Transverse colon (tissue), 4 donors: ENCODE data around the gene RASSF3. TPM values are rescaled to one million over a fixed set of nuclear protein-coding genes. Genes with fewer than 3 reads are reported as not detected.
A peak's percentile ranks its signal among the peaks of the same experiment; 100 is the strongest.

ENCODE experiments used
- DNase-seq: peaks from one replicate; pipeline ENCODE4 v3.0.0-alpha.2; 2019
- H3K27ac ChIP-seq, 4 donors: fragments of 200-600 bp; sonication (generic); 2 replicates each; pipeline ENCODE4 v1.5.1; 2016 to 2018; ENCODE audit warnings: inconsistent platforms in 4 of 4
- H3K27me3 ChIP-seq: fragments of 200-600 bp; sonication (generic); 2 replicates; pipeline ENCODE4 v1.5.1; 2017; ENCODE audit warnings: inconsistent platforms
- H3K36me3 ChIP-seq, 4 donors: fragments of 200-600 bp; sonication (generic); 2 replicates each; pipeline ENCODE4 v1.5.1; 2017 to 2019; ENCODE audit warnings: inconsistent platforms in 4 of 4
- H3K4me1 ChIP-seq, 4 donors: fragments of 200-600 bp; sonication (generic); 2 replicates each; pipeline ENCODE4 v1.5.1; 2017 to 2020; ENCODE audit warnings: inconsistent platforms in 4 of 4
- H3K4me3 ChIP-seq, 4 donors: fragments of 200-600 bp; sonication (generic); 1 replicate in 1 of 4; 2 replicates in 3 of 4; pipeline versions ENCODE4 v1.5.1 to v1.6.1; 2017 to 2019; ENCODE audit warnings: inconsistent platforms in 4 of 4
- H3K9me3 ChIP-seq, 2 donors: fragments of 200-600 bp; sonication (generic); 2 replicates each; pipeline ENCODE4 v1.5.1; 2017 to 2019; ENCODE audit warnings: inconsistent platforms in 2 of 2
- CTCF ChIP-seq, 5 experiments: fragments of 200-600 bp in 3 of 5; fragments of 450-650 bp in 2 of 5; sonication (generic) in 3 of 5; IDR thresholded peaks; 1 replicate in 2 of 5; 2 replicates in 3 of 5; pipeline ENCODE4 v1.5.1; 2016 to 2017; ENCODE audit warnings: antibody characterized with exemption in 5 of 5, inconsistent platforms in 3 of 5, mild to moderate bottlenecking in 2 of 5, moderate library complexity in 1 of 5
- EP300 ChIP-seq: sonication (generic); formaldehyde crosslinking; IDR thresholded peaks from one replicate; pipeline ENCODE4 v1.6.1; 2017; ENCODE audit warnings: antibody characterized with exemption, low read depth
- POLR2A ChIP-seq: fragments of 450-650 bp; IDR thresholded peaks from one replicate; pipeline ENCODE4 v1.6.1; 2016; ENCODE audit warnings: antibody characterized with exemption, mild to moderate bottlenecking, moderate library complexity
- POLR2AphosphoS5 ChIP-seq, 3 donors: sonication (generic); formaldehyde crosslinking; IDR thresholded peaks; one replicate each; pipeline ENCODE4 v1.6.1; 2016; ENCODE audit warnings: antibody characterized with exemption in 3 of 3
- WGBS, 2 donors: methylation state at CpG; one replicate each; pipeline ENCODE4 v1.1.5; 2018; ENCODE audit warnings: low coverage in 1 of 2; 5-methylcytosine and 5-hydroxymethylcytosine counted together
- in situ Hi-C, 4 donors: fragments of 200-750 bp; cut with MboI; loops; one replicate each; pipeline versions ENCODE4 v1.15.0 to v1.15.1; 2017; ENCODE audit warnings: low sequenced_read_pairs in 3 of 4, low pct_ligation_motif_present in 1 of 4, low pct_unique_long_range_greater_than_20kb in 1 of 4
- intact Hi-C: fragments of 100-400 bp; cut with DNase I; formaldehyde crosslinking; loops from one replicate; pipeline ENCODE4 v1.15.1; 2023; ENCODE audit warnings: low total_unique reads
- total RNA-seq, 4 donors: library from RNA; depleted of rRNA; stranded (reverse); fragments of >200 nt; gene quantifications; one replicate each; pipeline ENCODE4 v1.1.0, GENCODE V29; 2016

The RASSF3 gene
- total RNA-seq, 4 donors from 2014 or later, result 41.6 to 83.2 (median 62.5) TPM

DNA sequence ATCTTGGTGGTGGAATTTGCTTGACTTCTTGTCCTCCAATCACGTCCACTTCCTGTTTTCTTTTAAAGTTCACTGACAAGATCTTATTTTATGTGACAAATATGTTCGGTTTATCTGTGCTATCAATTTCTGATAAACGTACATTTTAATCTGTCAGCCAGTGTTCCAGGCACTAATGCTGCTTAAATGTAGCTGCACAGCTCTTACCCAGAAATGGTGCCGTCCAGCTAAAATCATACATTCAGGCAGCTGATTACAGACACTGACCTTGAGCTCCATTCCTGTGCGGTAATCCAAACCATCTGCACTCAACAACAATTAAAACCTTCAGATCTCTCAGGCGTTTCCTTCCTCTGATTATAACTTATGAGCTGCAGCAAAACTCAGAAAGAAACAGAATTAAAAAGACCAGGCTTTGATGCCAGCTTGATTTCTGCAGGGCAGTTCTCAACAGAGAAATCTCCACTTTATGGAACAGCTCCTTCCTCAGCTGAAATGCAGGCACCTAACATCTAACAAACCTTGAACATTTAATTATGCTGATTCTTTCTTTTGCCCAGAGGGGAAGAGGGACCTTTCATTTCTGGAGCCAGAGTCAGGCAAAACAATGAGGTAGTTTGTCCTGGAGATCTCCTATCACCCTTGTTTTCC, 26.4 kb upstream of the RASSF3 start:
- no peaks in the 10 kb centered on the region for H3K9me3 ChIP-seq
- peak overlapping the region in 1 of 4 donors; percentile 16 for H3K27ac ChIP-seq
- intact Hi-C loops (no loop called here), in situ Hi-C loops (no loop called here)
- TF ChIP-seq EP300 (no peak), CTCF (IDR thresholded peaks at IDR 0.05) (no peak)
- no peaks in the 10 kb centered on the region for H3K36me3 ChIP-seq
- no peak for DNase-seq
- H3K4me1 ChIP-seq, result peaks cover 0 to 3% (median 0%) of the 10 kb centered on the region in 4 donors
- H3K27me3 ChIP-seq, result no peaks in the 10 kb centered on the region
- H3K4me3 ChIP-seq, result peak overlapping the region in 1 of 4 donors; percentile 3
- 21 to 35% methylated on average over 4 to 6 of the region's 6 CpGs for WGBS, 2 donors

- H3K4me1 ChIP-seq, result peaks cover 0 to 3% (median 0%) of the 10 kb centered on the region in 4 donors
- 92 to 100% methylated on average over 1 to 5 of the region's 5 CpGs for WGBS, 2 donors
- no peak for DNase-seq
- TF ChIP-seq POLR2A, result no peak
- no peak for TF ChIP-seq POLR2AphosphoS5 (IDR thresholded peaks at IDR 0.05)
- no peak for TF ChIP-seq CTCF (IDR thresholded peaks at IDR 0.05)
- TF ChIP-seq EP300, result no peak
- in situ Hi-C loops, result no loop called here
- intact Hi-C loops, result no loop called here
- H3K36me3 ChIP-seq, result no peaks in the 10 kb centered on the region
- no peak overlapping the region for H3K4me3 ChIP-seq
- H3K27ac ChIP-seq, result no peak overlapping the region
- no peaks in the 10 kb centered on the region for H3K9me3 ChIP-seq
- no peaks in the 10 kb centered on the region for H3K27me3 ChIP-seq
Measured at GRCh38 chr12:64585104-64585503, 25.2 kb upstream of the RASSF3 start.

DNA sequence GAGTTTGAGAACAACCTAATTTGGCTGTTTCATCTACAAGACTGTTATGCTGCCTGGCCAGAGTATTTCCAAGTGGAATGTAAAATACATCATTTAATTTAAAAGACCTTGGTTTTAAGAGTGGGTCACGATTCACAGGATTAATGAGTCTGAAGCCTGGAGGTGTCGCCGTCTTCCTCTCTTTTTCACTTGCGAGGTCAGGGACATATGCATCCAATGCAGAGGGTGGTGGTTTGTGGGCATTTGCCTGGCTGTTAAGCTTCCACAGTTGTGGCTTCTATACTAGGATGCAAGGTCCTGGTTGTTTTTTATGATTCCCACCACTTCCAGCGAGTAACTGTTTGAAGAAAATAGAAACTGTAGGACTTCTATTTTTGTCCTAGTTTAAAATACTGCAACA, 22.8 kb upstream of the RASSF3 start:
- in situ Hi-C loops, result no loop called here

GRCh38 chr12:64590183-64590582, 20.1 kb upstream of the RASSF3 start:
- Histone ChIP-seq H3K4me1 (no peaks in the 10 kb centered on the region), H3K9me3 (no peaks in the 10 kb centered on the region), H3K4me3 (no peak overlapping the region), H3K27me3 (no peaks in the 10 kb centered on the region), H3K36me3 (no peaks in the 10 kb centered on the region), H3K27ac (no peak overlapping the region)
- intact Hi-C loops (no loop called here), in situ Hi-C loops (no loop called here)
- TF ChIP-seq CTCF (IDR thresholded peaks at IDR 0.05), result no peak
- TF ChIP-seq POLR2AphosphoS5 (IDR thresholded peaks at IDR 0.05), result no peak
- TF ChIP-seq EP300, result no peak
- no peak for TF ChIP-seq POLR2A
- 96 to 100% methylated on average over 1 of the region's 1 CpG for WGBS, 2 donors
- no peak for DNase-seq

More for the DNA sequence above, 22.8 kb upstream of the RASSF3 start:
- Histone ChIP-seq H3K9me3 (no peaks in the 10 kb centered on the region), H3K4me3 (no peak overlapping the region), H3K27ac (no peak overlapping the region), H3K4me1 (peaks cover 0 to 3% (median 0%) of the 10 kb centered on the region in 4 donors), H3K27me3 (no peaks in the 10 kb centered on the region), H3K36me3 (no peaks in the 10 kb centered on the region)
- intact Hi-C loops, result no loop called here
- no peak for DNase-seq
- WGBS, 2 donors, result 81 to 84% methylated on average over 5 of the region's 5 CpGs
- TF ChIP-seq CTCF (IDR thresholded peaks at IDR 0.05) (no peak), POLR2A (no peak)
